Activated naive CD4-positive, alpha-beta T cell treated with anti-CD3 and anti-CD28 coated beads, Interleukin-2, amount 10 ng/mL, durations not matched to agents 7 days and 5 days (primary cell): ENCODE results near the gene CIB4.
A peak's percentile ranks its signal among the peaks of the same experiment; 100 is the strongest.

Experiments
- CTCF ChIA-PET: fragments of 350-600 bp; sonication (Branson Sonifier 250); formaldehyde crosslinking; loops from one replicate; lab custom pipeline; 2021; ENCODE audit warnings: antibody characterized with exemption; lab: Charles Lee
- DNase-seq: peaks from one replicate; pipeline ENCODE4 v3.0.0-alpha.2; 2020
- H3K27ac Mint-ChIP-seq: one replicate; pipeline ENCODE4 v1.8.0; 2021; ENCODE audit warnings: mild to moderate bottlenecking, moderate library complexity, mixed read lengths
- H3K27me3 Mint-ChIP-seq: one replicate; pipeline ENCODE4 v1.8.0; 2021; ENCODE audit warnings: mild to moderate bottlenecking, mixed read lengths
- H3K36me3 Mint-ChIP-seq: one replicate; pipeline ENCODE4 v1.8.0; 2021; ENCODE audit warnings: mixed read lengths
- H3K4me1 Mint-ChIP-seq: one replicate; pipeline ENCODE4 v1.8.0; 2021; ENCODE audit warnings: mixed read lengths
- H3K4me3 Mint-ChIP-seq: one replicate; pipeline ENCODE4 v1.8.0; 2021; ENCODE audit warnings: mild to moderate bottlenecking, moderate library complexity, mixed read lengths
- H3K9me3 Mint-ChIP-seq: one replicate; pipeline ENCODE4 v1.8.0; 2021; ENCODE audit warnings: mixed read lengths

The CIB4 gene

GRCh38 chr2:26607698-26608097 lies 33.5 kb downstream of the CIB4 start:
- Mint-ChIP-seq H3K27ac (no peak overlapping the region), H3K4me3 (no peak overlapping the region), H3K27me3 (peaks cover 31% of the 10 kb centered on the region)

GRCh38 chr2:26606847-26607190 lies 34.3 kb downstream of the CIB4 start:
- H3K36me3 Mint-ChIP-seq: no peaks in the 10 kb centered on the region
- CTCF ChIA-PET: interaction anchor here (0.9 to 8.9 kb wide), 6 partner anchors 10 to 334 kb away, joined by 3 to 160 read pairs (median 3); no protein-coding TSS in a partner anchor
- no peak for DNase-seq
- peaks cover 12% of the 10 kb centered on the region for H3K4me1 Mint-ChIP-seq
- peaks cover 26% of the 10 kb centered on the region for H3K27me3 Mint-ChIP-seq
- no peak overlapping the region for H3K4me3 Mint-ChIP-seq
- H3K9me3 Mint-ChIP-seq: no peaks in the 10 kb centered on the region
- H3K27ac Mint-ChIP-seq: no peak overlapping the region

More at GRCh38 chr2:26607698-26608097, 33.5 kb downstream of the CIB4 start:
- no peaks in the 10 kb centered on the region for H3K9me3 Mint-ChIP-seq
- CTCF ChIA-PET: interaction anchor here (1.2 to 8.9 kb wide), 3 partner anchors 30 to 137 kb away, joined by 4 to 160 read pairs (median 5); no protein-coding TSS in a partner anchor
- no peak for DNase-seq
- H3K36me3 Mint-ChIP-seq: no peaks in the 10 kb centered on the region
- H3K4me1 Mint-ChIP-seq: peaks cover 12% of the 10 kb centered on the region

GRCh38 chr2:26605999-26606846 lies 34.9 kb downstream of the CIB4 start:
- Mint-ChIP-seq H3K27me3 (peaks cover 26% of the 10 kb centered on the region), H3K36me3 (no peaks in the 10 kb centered on the region), H3K4me3 (no peak overlapping the region), H3K27ac (no peak overlapping the region), H3K4me1 (peaks cover 12% of the 10 kb centered on the region), H3K9me3 (no peaks in the 10 kb centered on the region)
- no peak for DNase-seq
- CTCF ChIA-PET: interaction anchor here (0.6 to 8.9 kb wide), 14 partner anchors 9 to 337 kb away, joined by 3 to 160 read pairs (median 3); partner anchors contain the start of gene CIB4

- Mint-ChIP-seq H3K36me3 (no peaks in the 10 kb centered on the region), H3K4me3 (no peak overlapping the region), H3K27ac (no peak overlapping the region), H3K27me3 (peaks cover 26% of the 10 kb centered on the region), H3K4me1 (peaks cover 11% of the 10 kb centered on the region), H3K9me3 (no peaks in the 10 kb centered on the region)
- peak; percentile 57 for DNase-seq
- CTCF ChIA-PET: interaction anchor here (0.6 to 8.9 kb wide), 16 partner anchors 8 to 338 kb away, joined by 3 to 160 read pairs (median 4); partner anchors contain the start of gene CIB4
These were observed 35.8 kb downstream of the CIB4 start for GRCh38 chr2:26605195-26605998.

- CTCF ChIA-PET: interaction anchor here (1.0 to 8.9 kb wide), 2 partner anchors 26 to 143 kb away, joined by 3 to 160 read pairs; no protein-coding TSS in a partner anchor
- no peak overlapping the region for H3K27ac Mint-ChIP-seq
- no peak overlapping the region for H3K4me3 Mint-ChIP-seq
- no peaks in the 10 kb centered on the region for H3K9me3 Mint-ChIP-seq
- H3K27me3 Mint-ChIP-seq: peaks cover 28% of the 10 kb centered on the region
- H3K4me1 Mint-ChIP-seq: no peaks in the 10 kb centered on the region
- DNase-seq: no peak
- no peaks in the 10 kb centered on the region for H3K36me3 Mint-ChIP-seq
These were observed 38.6 kb downstream of the CIB4 start for GRCh38 chr2:26602575-26602974.

GRCh38 chr2:26599387-26599786 lies 41.8 kb downstream of the CIB4 start:
- H3K4me3 Mint-ChIP-seq: no peak overlapping the region
- no peaks in the 10 kb centered on the region for H3K4me1 Mint-ChIP-seq
- no peaks in the 10 kb centered on the region for H3K36me3 Mint-ChIP-seq
- H3K27me3 Mint-ChIP-seq: peaks cover 42% of the 10 kb centered on the region
- no peaks in the 10 kb centered on the region for H3K9me3 Mint-ChIP-seq
- H3K27ac Mint-ChIP-seq: no peak overlapping the region
- CTCF ChIA-PET: interaction anchor here (1.4 kb wide), 1 partner anchor 22 kb away, joined by 4 read pairs; no protein-coding TSS in a partner anchor
- no peak for DNase-seq

- CTCF ChIA-PET: interaction anchor here (1.4 kb wide), 1 partner anchor 21 kb away, joined by 4 read pairs; no protein-coding TSS in a partner anchor
- no peak for DNase-seq
- Mint-ChIP-seq H3K27ac (no peak overlapping the region), H3K36me3 (no peaks in the 10 kb centered on the region), H3K9me3 (no peaks in the 10 kb centered on the region), H3K27me3 (peaks cover 42% of the 10 kb centered on the region), H3K4me1 (no peaks in the 10 kb centered on the region), H3K4me3 (no peak overlapping the region)
These were observed 42.2 kb downstream of the CIB4 start for GRCh38 chr2:26598996-26599373.

GRCh38 chr2:26598336-26598995 lies 42.7 kb downstream of the CIB4 start:
- H3K4me1 Mint-ChIP-seq: no peaks in the 10 kb centered on the region
- CTCF ChIA-PET: interaction anchor here (2.4 kb wide), 1 partner anchor 147 kb away, joined by 10 read pairs; no protein-coding TSS in a partner anchor
- H3K36me3 Mint-ChIP-seq: no peaks in the 10 kb centered on the region
- no peak overlapping the region for H3K27ac Mint-ChIP-seq
- peaks cover 38% of the 10 kb centered on the region for H3K27me3 Mint-ChIP-seq
- DNase-seq: no peak
- H3K4me3 Mint-ChIP-seq: no peak overlapping the region
- H3K9me3 Mint-ChIP-seq: no peaks in the 10 kb centered on the region

GRCh38 chr2:26597197-26597596 lies 44.0 kb downstream of the CIB4 start:
- Mint-ChIP-seq H3K9me3 (no peaks in the 10 kb centered on the region), H3K27ac (no peak overlapping the region), H3K4me3 (no peak overlapping the region), H3K4me1 (no peaks in the 10 kb centered on the region), H3K27me3 (peaks cover 31% of the 10 kb centered on the region), H3K36me3 (no peaks in the 10 kb centered on the region)
- no peak for DNase-seq
- CTCF ChIA-PET: interaction anchor here (0.9 to 3.0 kb wide), 3 partner anchors 8 to 148 kb away, joined by 3 to 13 read pairs (median 10); no protein-coding TSS in a partner anchor

GRCh38 chr2:26595146-26595545 lies 46.0 kb downstream of the CIB4 start:
- Mint-ChIP-seq H3K27me3 (peaks cover 43% of the 10 kb centered on the region), H3K9me3 (no peaks in the 10 kb centered on the region), H3K27ac (no peak overlapping the region), H3K4me3 (no peak overlapping the region), H3K36me3 (no peaks in the 10 kb centered on the region), H3K4me1 (no peaks in the 10 kb centered on the region)
- DNase-seq: no peak
- CTCF ChIA-PET: interaction anchor here (3.0 kb wide), 1 partner anchor 10 kb away, joined by 13 read pairs; no protein-coding TSS in a partner anchor

- Mint-ChIP-seq H3K4me1 (no peaks in the 10 kb centered on the region), H3K27me3 (peaks cover 44% of the 10 kb centered on the region), H3K27ac (no peak overlapping the region), H3K4me3 (no peak overlapping the region), H3K9me3 (no peaks in the 10 kb centered on the region), H3K36me3 (no peaks in the 10 kb centered on the region)
- CTCF ChIA-PET: interaction anchor here (1.3 to 2.0 kb wide), 3 partner anchors 14 to 58 kb away, joined by 3 to 7 read pairs (median 5); no protein-coding TSS in a partner anchor
- no peak for DNase-seq
These were observed 49.3 kb downstream of the CIB4 start for GRCh38 chr2:26591619-26592505.

GRCh38 chr2:26590980-26591618 lies 50.1 kb downstream of the CIB4 start:
- DNase-seq: no peak
- Mint-ChIP-seq H3K4me1 (no peaks in the 10 kb centered on the region), H3K4me3 (no peak overlapping the region), H3K27me3 (peaks cover 47% of the 10 kb centered on the region), H3K36me3 (no peaks in the 10 kb centered on the region), H3K27ac (no peak overlapping the region), H3K9me3 (no peaks in the 10 kb centered on the region)
- CTCF ChIA-PET: interaction anchor here (1.8 to 2.0 kb wide), 2 partner anchors 13 to 14 kb away, joined by 5 to 7 read pairs; no protein-coding TSS in a partner anchor
